H1 (cell line): ENCODE measurements around the gene HACD3. TPM values are rescaled to one million over a fixed set of nuclear protein-coding genes. Genes with fewer than 3 reads are reported as not detected.

Experiments used
- CTCF ChIA-PET: fragments of 300-600 bp; sonication (Branson Sonifier 250); formaldehyde crosslinking; loops from one replicate; lab custom pipeline; 2021; ENCODE audit not compliant: partially characterized antibody; lab: Charles Lee
- POLR2A ChIA-PET: fragments of 300-600 bp; sonication (Branson Sonifier 250); formaldehyde crosslinking; loops from one replicate; lab custom pipeline; 2021; ENCODE audit warnings: inconsistent platforms; ENCODE audit not compliant: partially characterized antibody; lab: Charles Lee
- DNase-seq, 2 experiments: peaks; one replicate each; pipeline versions ENCODE4 v3.0.0 to v3.0.0-alpha.2; 2010 to 2022; ENCODE audit warnings: low spot score in 2 of 2, low read depth in 1 of 2, mixed read lengths in 1 of 2
- FAIRE-seq: peaks from 2 replicates; lab custom pipeline; 2011; peaks lifted over from hg19 to GRCh38; lab: Jason Lieb, UNC
- H2AFZ ChIP-seq: 2 replicates; pipeline ENCODE4 v1.8.1; 2012; ENCODE audit warnings: low read length, inconsistent platforms
- H2AK5ac ChIP-seq: 2 replicates; pipeline ENCODE4 v1.6.1; 2013; ENCODE audit warnings: low read depth, low read length
- H2BK120ac ChIP-seq: replicated peaks from 2 replicates; pipeline ENCODE3; 2013; ENCODE audit warnings: low read depth, low read length, inconsistent platforms
- H2BK12ac ChIP-seq: 2 replicates; pipeline ENCODE4 v1.6.1; 2013; ENCODE audit warnings: low read depth, low read length
- H2BK15ac ChIP-seq: 2 replicates; pipeline ENCODE4 v1.6.1; 2013; ENCODE audit warnings: low read length
- H2BK20ac ChIP-seq: 2 replicates; pipeline ENCODE4 v1.6.1; 2013; ENCODE audit warnings: low read length
- H2BK5ac ChIP-seq: 2 replicates; pipeline ENCODE4 v1.6.1; 2013; ENCODE audit warnings: low read depth, low read length
- H3K14ac ChIP-seq: 2 replicates; pipeline ENCODE4 v1.6.1; 2013; ENCODE audit warnings: inconsistent platforms; ENCODE audit not compliant: insufficient read length
- H3K18ac ChIP-seq: 2 replicates; pipeline ENCODE4 v1.6.1; 2013; ENCODE audit warnings: low read length; ENCODE audit errors: extremely low read depth
- H3K23ac ChIP-seq: 2 replicates; pipeline ENCODE4 v1.6.1; 2013; ENCODE audit warnings: inconsistent platforms; ENCODE audit not compliant: insufficient read length
- H3K23me2 ChIP-seq: 2 replicates; pipeline ENCODE4 v1.6.1; 2013; ENCODE audit warnings: low read depth, low read length
- H3K27ac ChIP-seq: 2 replicates; pipeline ENCODE4 v1.6.1; 2011; ENCODE audit warnings: low read depth, low read length, inconsistent platforms
- H3K27me3 ChIP-seq, 4 experiments: replicated peaks in 1 of 4; 1 replicate in 1 of 4; 2 replicates in 3 of 4; pipeline versions ENCODE4 v1.6.1 to v1.8.1; 2011 to 2013; ENCODE audit warnings: low read length in 3 of 4, mild to moderate bottlenecking in 3 of 4, inconsistent platforms in 2 of 4, mixed read lengths in 2 of 4, moderate library complexity in 1 of 4; ENCODE audit not compliant: control insufficient read depth in 3 of 4, insufficient read depth in 3 of 4; ENCODE audit errors: extremely low read depth in 1 of 4
- H3K36me3 ChIP-seq, 4 experiments: 2 replicates each; pipeline versions ENCODE4 v1.6.1 to v1.8.1; 2011 to 2013; ENCODE audit warnings: mild to moderate bottlenecking in 4 of 4, low read length in 3 of 4, moderate library complexity in 2 of 4, control low read depth in 1 of 4, inconsistent platforms in 1 of 4; ENCODE audit not compliant: insufficient read depth in 4 of 4, control insufficient read depth in 2 of 4
- H3K4ac ChIP-seq: replicated peaks from 2 replicates; pipeline ENCODE3; 2013; ENCODE audit warnings: low read length, low read depth, mixed read lengths, inconsistent platforms; ENCODE audit not compliant: insufficient read length
- H3K4me1 ChIP-seq, 4 experiments: replicated peaks in 1 of 4; 1 replicate in 1 of 4; 2 replicates in 3 of 4; pipeline versions ENCODE4 v1.6.1 to v1.8.1; 2011 to 2013; ENCODE audit warnings: low read length in 3 of 4, inconsistent platforms in 2 of 4, mixed read lengths in 1 of 4; ENCODE audit not compliant: insufficient read depth in 4 of 4, control insufficient read depth in 3 of 4
- H3K4me2 ChIP-seq, 2 experiments: 2 replicates each; pipeline versions ENCODE4 v1.6.1 to v1.8.1; 2011 to 2013; ENCODE audit warnings: low read depth in 2 of 2, low read length in 2 of 2, control low read depth in 1 of 2, inconsistent platforms in 1 of 2, mild to moderate bottlenecking in 1 of 2; ENCODE audit not compliant: insufficient read depth in 1 of 2
- H3K4me3 ChIP-seq, 4 experiments: fragments of 200-600, 300-600 bp in 1 of 4; sonication (generic), shearing (Covaris generic), sonication (Bioruptor Twin) in 1 of 4; 2 replicates each; pipeline versions ENCODE4 v1.5.1 to v1.8.1; 2011 to 2016; ENCODE audit warnings: low read length in 4 of 4, low read depth in 3 of 4, control low read depth in 2 of 4, inconsistent platforms in 2 of 4, mild to moderate bottlenecking in 2 of 4, mixed read lengths in 1 of 4, moderate library complexity in 1 of 4; ENCODE audit not compliant: insufficient read depth in 2 of 4; ENCODE audit errors: extremely low read depth in 1 of 4
- H3K56ac ChIP-seq: replicated peaks from 2 replicates; pipeline ENCODE3; 2013; ENCODE audit warnings: low read depth, mild to moderate bottlenecking, mixed read lengths, low read length, inconsistent platforms; ENCODE audit not compliant: insufficient read length
- H3K79me1 ChIP-seq: 2 replicates; pipeline ENCODE4 v1.6.1; 2013; ENCODE audit warnings: low read depth, low read length, control low read depth
- H3K79me2 ChIP-seq, 2 experiments: 2 replicates each; pipeline versions ENCODE4 v1.6.1 to v1.8.1; 2012 to 2013; ENCODE audit warnings: low read length in 2 of 2, mild to moderate bottlenecking in 2 of 2, inconsistent platforms in 1 of 2; ENCODE audit not compliant: insufficient read depth in 2 of 2, control insufficient read depth in 1 of 2
- H3K9ac ChIP-seq, 4 experiments: replicated peaks in 1 of 4; 1 replicate in 1 of 4; 2 replicates in 3 of 4; pipeline versions ENCODE4 v1.6.1 to v1.8.1; 2011 to 2013; ENCODE audit warnings: low read depth in 3 of 4, low read length in 3 of 4, control low read depth in 2 of 4, mild to moderate bottlenecking in 2 of 4, moderate library complexity in 2 of 4, inconsistent platforms in 1 of 4; ENCODE audit errors: extremely low read depth in 1 of 4
- H3K9me3 ChIP-seq, 2 experiments: 2 replicates each; pipeline versions ENCODE4 v1.6.1 to v1.8.1; 2012 to 2013; ENCODE audit warnings: mild to moderate bottlenecking in 2 of 2, moderate library complexity in 2 of 2, control low read depth in 1 of 2, inconsistent platforms in 1 of 2, low read depth in 1 of 2, low read length in 1 of 2, mixed read lengths in 1 of 2; ENCODE audit not compliant: insufficient read depth in 2 of 2
- H4K20me1 ChIP-seq, 2 experiments: replicated peaks in 1 of 2; 2 replicates each; pipeline versions ENCODE3 to v1.8.1; 2011 to 2013; ENCODE audit warnings: inconsistent platforms in 2 of 2, low read length in 2 of 2, mild to moderate bottlenecking in 1 of 2; ENCODE audit not compliant: insufficient read depth in 2 of 2, control insufficient read depth in 1 of 2
- H4K5ac ChIP-seq: 2 replicates; pipeline ENCODE4 v1.6.1; 2013; ENCODE audit warnings: low read length, low read depth, mixed read lengths, inconsistent platforms; ENCODE audit not compliant: insufficient read length
- H4K8ac ChIP-seq: 2 replicates; pipeline ENCODE4 v1.8.0; 2013; ENCODE audit warnings: mild to moderate bottlenecking, moderate library complexity, low read length, inconsistent platforms; ENCODE audit not compliant: insufficient read depth; ENCODE audit errors: extremely low read depth
- H4K91ac ChIP-seq: replicated peaks from 2 replicates; pipeline ENCODE3; 2013; ENCODE audit warnings: low read length, mixed read lengths, inconsistent platforms; ENCODE audit not compliant: insufficient read length
- CTCF ChIP-seq, 3 experiments: IDR thresholded peaks; 1 replicate in 2 of 3; 2 replicates in 1 of 3; pipeline versions ENCODE4 v1.5.1 to v1.6.1; 2011; ENCODE audit warnings: low read length in 3 of 3, mild to moderate bottlenecking in 3 of 3, inconsistent platforms in 2 of 3, low read depth in 1 of 3, moderate library complexity in 1 of 3; ENCODE audit not compliant: insufficient read depth in 1 of 3; ENCODE audit errors: control extremely low read depth in 1 of 3
- KDM5A ChIP-seq: fragments of 200-600 bp; IDR thresholded peaks from 2 replicates; pipeline ENCODE4 v1.7.1; 2012; ENCODE audit warnings: mild to moderate bottlenecking, low read length, inconsistent platforms, mixed read lengths
- POU5F1 ChIP-seq: IDR thresholded peaks from 2 replicates; pipeline ENCODE4 v1.6.1; 2011; ENCODE audit warnings: low read depth, mild to moderate bottlenecking, low read length, moderate library complexity
- RAD21 ChIP-seq, 2 experiments: IDR thresholded peaks in 1 of 2; conservative IDR thresholded peaks in 1 of 2; 2 replicates each; pipeline ENCODE4 v1.6.1; 2011; ENCODE audit warnings: low read depth in 2 of 2, low read length in 2 of 2, improper control_type of control experiment in 1 of 2, inconsistent platforms in 1 of 2, mild to moderate bottlenecking in 1 of 2, moderate library complexity in 1 of 2
- RNF2 ChIP-seq: fragments of 200-900, 300-1000 bp; sonication (generic); IDR thresholded peaks from 2 replicates; pipeline ENCODE4 v1.7.1; 2016; ENCODE audit warnings: borderline replicate concordance, low read depth, mild to moderate bottlenecking, antibody characterized with exemption, low read length; ENCODE audit not compliant: poor library complexity, severe bottlenecking; ENCODE audit errors: missing control alignments
- SRF ChIP-seq: IDR thresholded peaks from 2 replicates; pipeline ENCODE4 v1.6.1; 2011; ENCODE audit warnings: mild to moderate bottlenecking, low read depth, low read length, moderate library complexity
- WGBS, 2 experiments: shearing (Covaris generic) in 1 of 2; methylation state at CpG; one replicate each; pipeline versions ENCODE4 v1.1.6 to v1.1.7; 2013 to 2015; ENCODE audit warnings: low lambda C conversion rate in 2 of 2, mixed read lengths in 2 of 2, inconsistent platforms in 1 of 2, low coverage in 1 of 2, missing lambda C conversion rate in 1 of 2; ENCODE audit not compliant: insufficient replicate concordance in 2 of 2, insufficient coverage in 1 of 2, insufficient read length in 1 of 2; ENCODE audit errors: extremely low coverage in 1 of 2, missing lambda C conversion rate in 1 of 2; 5-methylcytosine and 5-hydroxymethylcytosine counted together
- polyA plus RNA-seq, 7 experiments: library from polyadenylated mRNA; depleted of rRNA in 3 of 7; stranded (reverse) in 5 of 7; unstranded in 2 of 7; fragments of >200 nt in 5 of 7; fragments of 200-250 nt in 2 of 7; gene quantifications; 1 replicate in 5 of 7; 2 replicates in 1 of 7; 4 replicates in 1 of 7; pipeline versions ENCODE4 v1.2.1 to v1.2.3, GENCODE V29; 2011 to 2013; ENCODE audit warnings: missing spikeins in 2 of 7, mixed read lengths in 2 of 7
- total RNA-seq: library from RNA; stranded (reverse); fragmentation: NEBNext Ultra II Directional; extraction: Animal tissue kit (Norgen Biotek cat#: 25700); gene quantifications from 2 replicates; pipeline ENCODE4 v1.2.1, GENCODE V29; 2021

HACD3 gene
- total and polyA plus RNA-seq, 2 of the 8 experiments (the other 6 are each of a cell fraction or from before 2014, with no cell fraction given) = 78.8 to 120 TPM

- Histone ChIP-seq H4K20me1 (peaks cover 0 to 2% of the 10 kb centered on the region in 2 experiments), H3K4me2 (peak within 1 kb of the TSS; percentile 71 to 91), H3K14ac (no peak within 1 kb of the TSS), H3K27me3 (no peaks in the 10 kb centered on the region), H2BK120ac (peak within 1 kb of the TSS; percentile 76), H3K4me3 (peak within 1 kb of the TSS; percentile 80 to 98 (median 93)), H3K23me2 (peaks cover 4% of the 10 kb centered on the region; the same call in 1 of the 2 replicates), H3K18ac (peak within 1 kb of the TSS; percentile 64), H2AK5ac (no peak within 1 kb of the TSS), H3K27ac (peak within 1 kb of the TSS; percentile 93), H2BK20ac (no peak within 1 kb of the TSS), H2BK5ac (peak within 1 kb of the TSS; percentile 96), H3K9ac (peak within 1 kb of the TSS; percentile 83 to 96 (median 92)), H3K4ac (peak within 1 kb of the TSS; percentile 94), H3K4me1 (peaks cover 6 to 8% (median 8%) of the 10 kb centered on the region in 4 experiments; a peak in 6 of 7 replicates), H3K23ac (no peak within 1 kb of the TSS), H2BK12ac (peak within 1 kb of the TSS; percentile 61; the same call in 1 of the 2 replicates), H3K79me1 (0 out of 2 replicates have a peak, but pooled peaks cover 4% of the 10 kb centered on the region), H3K56ac (peak within 1 kb of the TSS; percentile 80), H3K36me3 (peaks cover 0 to 5% (median 0%) of the 10 kb centered on the region in 4 experiments; a peak in 1 of 8 replicates), H4K91ac (peak within 1 kb of the TSS; percentile 87), H2AFZ (peak within 1 kb of the TSS; percentile 89), H3K79me2 (peaks cover 7 to 36% of the 10 kb centered on the region in 2 experiments), H2BK15ac (peak within 1 kb of the TSS; percentile 84; the same call in 1 of the 2 replicates), H4K5ac (peak within 1 kb of the TSS; percentile 84), H3K9me3 (no peaks in the 10 kb centered on the region), H4K8ac (peak within 1 kb of the TSS; percentile 94)
- ChIA-PET CTCF (interaction anchor here (0.6 to 2.0 kb wide), 21 partner anchors 9 to 639 kb away, joined by 3 to 8 read pairs (median 3); no protein-coding TSS in a partner anchor), POLR2A (interaction anchor here (0.6 to 3.2 kb wide), 27 partner anchors 8 to 862 kb away, joined by 3 to 25 read pairs (median 4); partner anchors contain the start of genes HACD3, RAB11A and SLC24A1)
- DNase-seq (peak; percentile 89 to 98), FAIRE-seq (peak; percentile 13)
- WGBS, 2 experiments = 2% methylated on average over 64 of the region's 64 CpGs; no CpG with 5 or more reads in 1 of the 2 experiments
- TF ChIP-seq POU5F1 (peak; percentile 25; the same call in 1 of the 2 replicates), RAD21 (IDR thresholded peaks at IDR 0.05 in 1 of 2, conservative IDR thresholded peaks at IDR 0.05 in 1 of 2; ENCODE audit: low read depth in 2 of 2, low read length in 2 of 2) (peak; percentile 59 to 66), RNF2 (no peak), KDM5A (peak; percentile 84), SRF (peak; percentile 57; the same call in 1 of the 2 replicates), CTCF (IDR thresholded peaks at IDR 0.05; ENCODE audit: control extremely low read depth in 1 of 3, insufficient read depth in 1 of 3, low read depth in 1 of 3, low read length in 3 of 3) (peak; percentile 67 to 70 (median 68))
Observed at GRCh38 chr15:65610871-65611718, 80.8 kb downstream of the HACD3 start, which contains the start of gene INTS14. TSS of gene INTS14 (minus strand) at chr15:65611131. CDS start at chr15:65607380, 3,751 bp downstream.
